Thyroid gland (tissue), 4 donors: ENCODE data around the gene TMEM222.

Experiments used
- CTCF ChIP-seq, 6 experiments: fragments of 200-600 bp in 3 of 6; fragments of 450-650 bp in 3 of 6; sonication (generic) in 3 of 6; IDR thresholded peaks; one replicate each; pipeline ENCODE4 v1.5.1; 2016 to 2019; ENCODE audit warnings: antibody characterized with exemption in 6 of 6, mild to moderate bottlenecking in 2 of 6, inconsistent platforms in 1 of 6, moderate library complexity in 1 of 6
- POLR2A ChIP-seq, 2 donors: fragments of 450-650 bp; IDR thresholded peaks; one replicate each; pipeline ENCODE4 v1.6.1; 2017; ENCODE audit warnings: antibody characterized with exemption in 2 of 2, mild to moderate bottlenecking in 2 of 2, moderate library complexity in 1 of 2

DNA sequence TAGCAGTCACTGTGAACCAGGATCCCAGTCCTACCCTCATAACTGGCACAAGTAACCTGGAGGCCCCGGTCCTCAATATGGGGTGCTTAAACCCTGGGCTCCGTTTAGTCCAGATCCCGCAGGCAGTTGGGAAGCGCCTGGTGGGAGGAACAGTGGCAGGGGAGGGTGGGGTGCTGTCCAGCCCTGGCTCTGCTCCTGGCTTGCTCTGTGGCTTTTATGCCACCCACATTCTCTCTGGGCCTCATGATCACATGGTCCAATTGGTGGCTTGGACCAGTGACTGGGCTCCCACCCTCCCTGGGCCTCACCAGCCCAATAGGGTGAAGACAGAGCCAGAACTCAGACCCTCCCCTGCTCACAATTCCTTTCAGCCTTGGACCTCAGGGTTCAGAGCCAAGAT, 58.3 kb downstream of the TMEM222 start:
- no peak for TF ChIP-seq POLR2A (IDR thresholded peaks at IDR 0.05)
- TF ChIP-seq CTCF (IDR thresholded peaks at IDR 0.05), result no peak
